OCI-LY3 (cell line): ENCODE measurements around the gene CRYL1.

ENCODE experiments used
- CTCF ChIP-seq: fragments of 200-600, 300-600 bp; sonication (generic); IDR thresholded peaks from 2 replicates; pipeline ENCODE4 v1.5.1; 2014; ENCODE audit warnings: antibody characterized with exemption, low read length, low read depth
- EZH2phosphoT487 ChIP-seq: fragments of 200-600 bp; shearing (Covaris generic); IDR thresholded peaks from 2 replicates; pipeline ENCODE4 v1.6.1; 2018; ENCODE audit warnings: antibody characterized with exemption, mixed run types, low read depth

- TF ChIP-seq CTCF (no peak), EZH2phosphoT487 (no peak)
Measured at GRCh38 chr13:20416223-20416745, 109.4 kb downstream of the CRYL1 start.
